Neural progenitor cell (in vitro differentiated cells): ENCODE measurements around the gene HS2ST1. TPM values are rescaled to one million over a fixed set of nuclear protein-coding genes. Genes with fewer than 3 reads are reported as not detected.
A peak's percentile ranks its signal among the peaks of the same experiment; 100 is the strongest.
"Not testable (repeated sequence)": the region's sequence is repeated elsewhere in the genome, so short reads cannot be mapped to it uniquely, and the experiment has no call there.

Source experiments
- DNase-seq: peaks from one replicate; pipeline ENCODE4 v3.0.0-alpha.2; 2016; ENCODE audit warnings: low spot score
- H2AFZ ChIP-seq: fragments of 200-600 bp; sonication (generic); replicated peaks from 2 replicates; pipeline ENCODE4 v1.6.1; 2016; ENCODE audit warnings: antibody characterized with exemption
- H3F3A ChIP-seq: fragments of 200-600 bp; sonication (generic); 2 replicates; pipeline ENCODE4 v1.6.1; 2016; ENCODE audit warnings: antibody characterized with exemption, low read depth
- H3K27ac ChIP-seq: fragments of 200-600 bp; sonication (generic); 2 replicates; pipeline ENCODE4 v1.5.1; 2016; ENCODE audit warnings: mild to moderate bottlenecking
- H3K27me3 ChIP-seq: fragments of 200-600 bp; sonication (generic); 2 replicates; pipeline ENCODE4 v1.6.1; 2016; ENCODE audit warnings: mild to moderate bottlenecking, moderate library complexity
- H3K36me3 ChIP-seq: fragments of 200-600 bp; sonication (generic); 2 replicates; pipeline ENCODE4 v1.5.1; 2016
- H3K4me1 ChIP-seq: fragments of 200-600 bp; sonication (generic); 2 replicates; pipeline ENCODE4 v1.6.1; 2016; ENCODE audit warnings: mixed run types
- H3K4me2 ChIP-seq: fragments of 200-600 bp; sonication (generic); 2 replicates; pipeline ENCODE4 v1.6.1; 2016
- H3K4me3 ChIP-seq: fragments of 200-600 bp; sonication (generic); 2 replicates; pipeline ENCODE4 v1.5.1; 2016
- H3K79me2 ChIP-seq: fragments of 200-600 bp; sonication (generic); 2 replicates; pipeline ENCODE4 v1.6.1; 2016; ENCODE audit warnings: low read depth
- H3K9ac ChIP-seq: fragments of 200-600 bp; sonication (generic); 2 replicates; pipeline ENCODE4 v1.6.1; 2016
- H3K9me3 ChIP-seq: fragments of 200-600 bp; sonication (generic); 2 replicates; pipeline ENCODE4 v1.5.1; 2016; ENCODE audit warnings: low read depth
- H4K20me1 ChIP-seq: fragments of 200-600 bp; sonication (generic); 2 replicates; pipeline ENCODE4 v1.6.1; 2016; ENCODE audit warnings: low read depth
- H3K27ac Mint-ChIP-seq: 3 replicates; pipeline ENCODE4 v1.8.0; 2021; ENCODE audit warnings: mixed read lengths
- H3K27me3 Mint-ChIP-seq: 2 replicates; pipeline ENCODE4 v1.8.0; 2022; ENCODE audit warnings: low read depth, mild to moderate bottlenecking, inconsistent platforms, moderate library complexity, mixed read lengths; ENCODE audit not compliant: insufficient read depth
- H3K36me3 Mint-ChIP-seq: 3 replicates; pipeline ENCODE4 v1.8.0; 2021; ENCODE audit warnings: mixed read lengths
- H3K4me1 Mint-ChIP-seq: 3 replicates; pipeline ENCODE4 v1.8.0; 2021; ENCODE audit warnings: mixed read lengths
- H3K4me3 Mint-ChIP-seq: 3 replicates; pipeline ENCODE4 v1.8.0; 2021; ENCODE audit warnings: mild to moderate bottlenecking, moderate library complexity, mixed read lengths
- H3K9me3 Mint-ChIP-seq: 3 replicates; pipeline ENCODE4 v1.8.0; 2020; ENCODE audit warnings: mixed read lengths
- EZH2 ChIP-seq: fragments of 200-600 bp; sonication (generic); IDR thresholded peaks from 2 replicates; pipeline ENCODE4 v1.6.1; 2017; ENCODE audit warnings: antibody characterized with exemption, mild to moderate bottlenecking, moderate library complexity
- EZH2phosphoT487 ChIP-seq: fragments of 200-600 bp; sonication (generic); IDR thresholded peaks from 2 replicates; pipeline ENCODE4 v1.6.1; 2017; ENCODE audit warnings: antibody characterized with exemption
- total RNA-seq: library from RNA; depleted of rRNA; stranded (reverse); fragments of >200 nt; gene quantifications from 2 replicates; pipeline ENCODE4 v1.2.3, GENCODE V29; 2015; ENCODE audit warnings: low replicate concordance
- TF ChIP-seq, protein P1 (sequence below): fragments of 200-600 bp; sonication (generic); IDR thresholded peaks from 2 replicates; pipeline ENCODE4 v1.5.1; 2017; ENCODE audit warnings: antibody characterized with exemption, mild to moderate bottlenecking

HS2ST1 gene
- total RNA-seq, result 21.1 and 33.2 TPM in 2 replicates

GRCh38 chr1:86914601-86914997, at the start of gene HS2ST1:
TSS of gene HS2ST1 (plus strand) at chr1:86914635.
- Histone ChIP-seq H2AFZ (peak within 1 kb of the TSS; percentile 98), H3K4me2 (peak within 1 kb of the TSS; percentile 95), H3K9ac (peak within 1 kb of the TSS; percentile 93), H3K27me3 (no peaks in the 10 kb centered on the region), H3F3A (peaks cover 18% of the 10 kb centered on the region), H3K27ac (peak within 1 kb of the TSS; percentile 96), H3K9me3 (no peaks in the 10 kb centered on the region), H3K79me2 (peaks cover 92% of the 10 kb centered on the region), H3K4me1 (peaks cover 22% of the 10 kb centered on the region), H4K20me1 (peaks cover 45% of the 10 kb centered on the region), H3K4me3 (peak within 1 kb of the TSS; percentile 97), H3K36me3 (peaks cover 3% of the 10 kb centered on the region)
- Mint-ChIP-seq H3K27ac (no peak within 1 kb of the TSS), H3K27me3 (no peaks in the 10 kb centered on the region), H3K9me3 (peaks cover 3% of the 10 kb centered on the region), H3K36me3 (peaks cover 21% of the 10 kb centered on the region), H3K4me3 (no peak within 1 kb of the TSS), H3K4me1 (peaks cover 22% of the 10 kb centered on the region)
- TF ChIP-seq, protein P1, sequence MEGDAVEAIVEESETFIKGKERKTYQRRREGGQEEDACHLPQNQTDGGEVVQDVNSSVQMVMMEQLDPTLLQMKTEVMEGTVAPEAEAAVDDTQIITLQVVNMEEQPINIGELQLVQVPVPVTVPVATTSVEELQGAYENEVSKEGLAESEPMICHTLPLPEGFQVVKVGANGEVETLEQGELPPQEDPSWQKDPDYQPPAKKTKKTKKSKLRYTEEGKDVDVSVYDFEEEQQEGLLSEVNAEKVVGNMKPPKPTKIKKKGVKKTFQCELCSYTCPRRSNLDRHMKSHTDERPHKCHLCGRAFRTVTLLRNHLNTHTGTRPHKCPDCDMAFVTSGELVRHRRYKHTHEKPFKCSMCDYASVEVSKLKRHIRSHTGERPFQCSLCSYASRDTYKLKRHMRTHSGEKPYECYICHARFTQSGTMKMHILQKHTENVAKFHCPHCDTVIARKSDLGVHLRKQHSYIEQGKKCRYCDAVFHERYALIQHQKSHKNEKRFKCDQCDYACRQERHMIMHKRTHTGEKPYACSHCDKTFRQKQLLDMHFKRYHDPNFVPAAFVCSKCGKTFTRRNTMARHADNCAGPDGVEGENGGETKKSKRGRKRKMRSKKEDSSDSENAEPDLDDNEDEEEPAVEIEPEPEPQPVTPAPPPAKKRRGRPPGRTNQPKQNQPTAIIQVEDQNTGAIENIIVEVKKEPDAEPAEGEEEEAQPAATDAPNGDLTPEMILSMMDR, result no peak
- TF ChIP-seq EZH2 (no peak), EZH2phosphoT487 (no peak)
- DNase-seq, result no peak

- Mint-ChIP-seq H3K4me1 (no peaks in the 10 kb centered on the region), H3K4me3 (no peak overlapping the region)
Observed at GRCh38 chr1:86865973-86866637, 48.3 kb upstream of the HS2ST1 start.

DNA sequence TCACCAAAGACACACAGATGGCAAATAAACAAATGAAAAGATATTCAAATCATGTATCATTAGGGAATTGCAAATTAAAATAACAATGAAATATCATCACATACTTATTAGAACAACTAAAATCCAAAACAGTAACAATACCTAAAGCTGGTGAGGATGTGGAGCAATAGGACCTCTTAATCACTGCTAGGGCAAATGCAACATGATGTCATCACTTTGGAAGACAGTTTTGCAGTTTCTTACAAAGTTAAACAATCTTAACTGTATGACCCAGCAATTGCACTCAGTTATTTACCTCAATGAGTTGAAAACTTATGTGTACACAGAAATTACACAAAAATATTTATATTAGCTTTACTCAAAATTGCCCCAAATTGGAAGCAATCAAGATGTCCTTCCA, 47.8 kb upstream of the HS2ST1 start:
- Mint-ChIP-seq H3K4me1 (no peaks in the 10 kb centered on the region), H3K27me3 (no peaks in the 10 kb centered on the region), H3K4me3 (no peak overlapping the region), H3K9me3 (no peaks in the 10 kb centered on the region), H3K27ac (no peak overlapping the region), H3K36me3 (peaks cover 11% of the 10 kb centered on the region)
- H3K27me3 ChIP-seq, result no peaks in the 10 kb centered on the region
- H3K4me2 ChIP-seq, result no peak overlapping the region
- no peaks in the 10 kb centered on the region for H3F3A ChIP-seq
- no peaks in the 10 kb centered on the region for H3K4me1 ChIP-seq
- no peak overlapping the region for H3K4me3 ChIP-seq
- no peaks in the 10 kb centered on the region for H3K9me3 ChIP-seq
- no peak overlapping the region for H2AFZ ChIP-seq
- no peak for DNase-seq
- no peaks in the 10 kb centered on the region for H4K20me1 ChIP-seq
- H3K27ac ChIP-seq, result no peak overlapping the region
- H3K9ac ChIP-seq, result no peak overlapping the region
- no peaks in the 10 kb centered on the region for H3K79me2 ChIP-seq
- TF ChIP-seq, protein P1, result no peak
- TF ChIP-seq EZH2 (no peak), EZH2phosphoT487 (no peak)
- no peaks in the 10 kb centered on the region for H3K36me3 ChIP-seq

More at GRCh38 chr1:86865973-86866637, 48.3 kb upstream of the HS2ST1 start:
- H3K9me3 ChIP-seq, result no peaks in the 10 kb centered on the region
- no peaks in the 10 kb centered on the region for H3K27me3 Mint-ChIP-seq
- no peaks in the 10 kb centered on the region for H3K79me2 ChIP-seq
- H3F3A ChIP-seq, result no peaks in the 10 kb centered on the region
- H2AFZ ChIP-seq, result no peak overlapping the region
- H3K36me3 ChIP-seq, result no peaks in the 10 kb centered on the region
- no peak overlapping the region for H3K9ac ChIP-seq
- DNase-seq, result no peak
- no peak overlapping the region for H3K4me2 ChIP-seq
- H3K36me3 Mint-ChIP-seq, result peaks cover 11% of the 10 kb centered on the region
- no peaks in the 10 kb centered on the region for H3K27me3 ChIP-seq
- H3K27ac Mint-ChIP-seq, result no peak overlapping the region
- no peaks in the 10 kb centered on the region for H3K9me3 Mint-ChIP-seq
- no peak overlapping the region for H3K4me3 ChIP-seq
- no peaks in the 10 kb centered on the region for H3K4me1 ChIP-seq
- TF ChIP-seq EZH2phosphoT487, result no peak
- no peak for TF ChIP-seq EZH2
- TF ChIP-seq, protein P1, result no peak
- H4K20me1 ChIP-seq, result no peaks in the 10 kb centered on the region
- no peak overlapping the region for H3K27ac ChIP-seq

DNA sequence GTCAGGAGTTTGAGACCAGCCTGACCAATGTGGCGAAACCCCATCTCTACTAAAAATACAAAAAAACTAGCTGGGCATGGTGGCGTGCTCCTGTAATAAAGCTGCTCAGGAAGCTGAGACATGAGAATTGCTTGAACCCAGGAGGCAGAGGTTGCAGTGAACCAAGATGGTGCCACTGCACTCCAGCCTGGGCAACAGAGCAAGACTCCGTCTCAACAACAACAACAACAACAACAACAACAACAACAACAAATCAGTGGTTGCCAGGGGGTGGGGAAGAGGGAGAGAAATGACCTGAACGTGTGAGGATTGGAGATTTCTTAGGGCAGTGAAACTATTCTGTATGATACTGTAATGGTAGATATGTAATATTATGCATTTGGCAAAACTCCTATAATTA, 47.2 kb upstream of the HS2ST1 start:
- not testable (repeated sequence) for H3F3A ChIP-seq, H3K9me3 Mint-ChIP-seq, H3K4me1 Mint-ChIP-seq, H3K27ac Mint-ChIP-seq, H3K4me3 Mint-ChIP-seq, DNase-seq, H3K9ac ChIP-seq, H2AFZ ChIP-seq, H3K9me3 ChIP-seq, H3K27me3 ChIP-seq, H3K4me2 ChIP-seq, H3K36me3 ChIP-seq, H3K79me2 ChIP-seq, H3K4me1 ChIP-seq, H3K27ac ChIP-seq, H3K27me3 Mint-ChIP-seq, H4K20me1 ChIP-seq, H3K4me3 ChIP-seq
- peaks cover 11% of the 10 kb centered on the region for H3K36me3 Mint-ChIP-seq
